ENCODE results near the gene R3HDM4.
"Not testable (repeated sequence)": the region's sequence is repeated elsewhere in the genome, so short reads cannot be mapped to it uniquely, and the experiment has no call there.

R3HDM4 gene

GRCh38 chr19:911197-912033, 1.6 kb downstream of the R3HDM4 start:
- no peak for DNase-seq (ENCODE audit: low read depth)

DNA sequence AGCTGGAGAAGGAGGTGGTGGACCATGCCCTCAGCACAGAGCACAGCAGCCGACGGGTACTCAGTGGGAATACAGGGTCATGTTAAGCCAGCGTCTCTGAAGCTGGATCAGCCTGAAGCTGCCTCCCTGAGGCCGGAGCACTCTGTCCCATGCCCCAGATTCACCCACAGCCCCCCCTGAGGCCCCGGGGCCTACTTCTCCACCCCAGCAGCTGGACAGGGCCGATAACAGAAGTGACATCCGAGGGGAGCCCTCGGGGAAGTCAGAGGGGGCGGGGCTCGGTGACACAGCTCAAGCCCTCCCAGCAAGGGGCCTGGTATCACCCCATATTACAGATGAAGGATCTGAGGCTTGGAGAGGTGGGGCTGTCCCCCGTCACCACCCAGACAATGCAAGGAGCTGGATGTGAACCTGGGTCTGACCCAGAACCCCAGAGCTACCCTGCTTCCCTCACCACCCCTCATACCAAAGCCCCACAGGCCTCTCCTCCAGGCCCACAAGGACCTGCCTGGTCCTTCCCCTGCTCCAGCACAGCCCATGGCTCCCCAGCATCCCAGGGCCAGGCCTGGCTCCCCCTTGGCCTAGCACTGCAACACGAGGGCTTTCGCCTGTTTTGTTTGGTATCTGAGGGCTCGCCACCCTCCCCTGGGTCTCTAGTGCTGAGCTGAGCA, 5.7 kb downstream of the R3HDM4 start:
- DNase-seq (ENCODE audit: low read depth): no peak

GRCh38 chr19:906480-906879, 6.5 kb downstream of the R3HDM4 start:
- no peak for DNase-seq (ENCODE audit: low read depth)

DNA sequence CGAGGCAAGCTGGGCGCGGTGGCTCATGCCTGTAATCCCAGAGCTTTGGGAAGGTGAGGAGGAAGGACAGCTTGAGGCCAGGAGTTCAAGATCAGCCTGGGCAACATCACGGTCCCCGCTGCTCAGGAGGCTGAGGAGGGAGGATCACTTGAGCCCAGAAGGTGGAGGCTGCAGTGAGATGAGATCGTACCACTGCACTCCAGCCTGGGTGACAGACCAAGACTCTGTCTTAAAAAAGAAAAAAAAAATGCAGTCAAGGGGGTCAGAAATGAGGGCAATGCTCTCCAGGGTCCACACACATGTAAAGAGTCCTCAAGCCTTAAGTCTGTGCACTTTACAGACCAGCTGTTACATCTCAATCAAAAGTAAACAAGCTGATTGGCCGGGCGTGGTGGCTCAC, 8.5 kb downstream of the R3HDM4 start:
- no peak for DNase-seq (ENCODE audit: low read depth)

- no peak for DNase-seq (ENCODE audit: low read depth)
Measured at GRCh38 chr19:903266-903797, 9.7 kb downstream of the R3HDM4 start.

DNA sequence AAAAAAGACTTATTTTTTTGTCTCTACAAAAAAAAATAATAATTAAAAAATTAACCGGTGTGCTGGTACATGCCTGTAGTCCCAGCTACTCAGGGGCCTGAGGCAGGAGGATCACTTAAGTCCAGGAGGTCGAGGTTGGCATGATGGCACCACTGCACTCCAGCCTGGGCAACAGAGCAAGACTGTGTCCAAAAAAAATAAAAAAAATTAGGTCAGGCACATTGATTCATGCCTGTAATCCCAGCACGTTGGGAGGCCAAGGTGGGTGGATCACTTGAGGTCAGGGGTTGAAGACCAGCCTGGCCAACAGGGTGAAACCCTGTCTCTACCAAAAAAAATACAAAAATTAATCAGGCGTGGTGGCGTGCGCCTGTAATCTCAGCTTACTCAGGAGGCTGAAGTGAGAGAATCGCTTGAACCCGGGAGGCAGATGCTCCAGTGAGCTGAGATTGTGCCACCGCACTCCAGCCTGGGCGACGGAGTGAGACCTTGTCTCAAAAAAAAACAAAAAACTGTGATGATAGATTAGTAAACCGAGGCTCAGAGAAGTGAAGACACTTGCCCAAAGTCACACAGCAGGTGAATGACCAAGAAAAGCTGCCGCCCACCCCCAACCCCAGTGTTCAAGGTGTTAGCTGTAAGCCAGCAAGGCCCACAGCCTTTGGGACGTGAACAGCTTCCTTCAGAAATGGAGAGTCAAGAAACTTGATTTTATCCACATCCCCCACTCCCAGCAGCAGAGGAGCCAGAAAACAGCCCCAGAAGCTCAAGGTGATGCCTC, 10.4 kb downstream of the R3HDM4 start:
- DNase-seq (ENCODE audit: low read depth): no peak

DNA sequence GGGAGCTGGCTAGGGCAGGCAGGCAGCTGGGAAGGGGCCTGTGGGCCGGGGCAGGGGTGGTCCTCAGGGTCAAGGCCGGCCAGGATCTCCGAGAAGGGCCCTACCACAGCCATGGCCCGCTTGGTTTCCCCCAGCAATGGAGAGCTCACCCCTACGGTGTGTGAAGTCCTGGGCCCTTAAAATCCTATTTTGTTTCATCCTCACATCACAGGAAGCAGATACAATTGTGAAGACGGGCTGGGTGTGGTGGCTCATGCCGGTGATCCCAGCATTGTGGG, 11.0 kb downstream of the R3HDM4 start:
- DNase-seq (ENCODE audit: low read depth): no peak

DNA sequence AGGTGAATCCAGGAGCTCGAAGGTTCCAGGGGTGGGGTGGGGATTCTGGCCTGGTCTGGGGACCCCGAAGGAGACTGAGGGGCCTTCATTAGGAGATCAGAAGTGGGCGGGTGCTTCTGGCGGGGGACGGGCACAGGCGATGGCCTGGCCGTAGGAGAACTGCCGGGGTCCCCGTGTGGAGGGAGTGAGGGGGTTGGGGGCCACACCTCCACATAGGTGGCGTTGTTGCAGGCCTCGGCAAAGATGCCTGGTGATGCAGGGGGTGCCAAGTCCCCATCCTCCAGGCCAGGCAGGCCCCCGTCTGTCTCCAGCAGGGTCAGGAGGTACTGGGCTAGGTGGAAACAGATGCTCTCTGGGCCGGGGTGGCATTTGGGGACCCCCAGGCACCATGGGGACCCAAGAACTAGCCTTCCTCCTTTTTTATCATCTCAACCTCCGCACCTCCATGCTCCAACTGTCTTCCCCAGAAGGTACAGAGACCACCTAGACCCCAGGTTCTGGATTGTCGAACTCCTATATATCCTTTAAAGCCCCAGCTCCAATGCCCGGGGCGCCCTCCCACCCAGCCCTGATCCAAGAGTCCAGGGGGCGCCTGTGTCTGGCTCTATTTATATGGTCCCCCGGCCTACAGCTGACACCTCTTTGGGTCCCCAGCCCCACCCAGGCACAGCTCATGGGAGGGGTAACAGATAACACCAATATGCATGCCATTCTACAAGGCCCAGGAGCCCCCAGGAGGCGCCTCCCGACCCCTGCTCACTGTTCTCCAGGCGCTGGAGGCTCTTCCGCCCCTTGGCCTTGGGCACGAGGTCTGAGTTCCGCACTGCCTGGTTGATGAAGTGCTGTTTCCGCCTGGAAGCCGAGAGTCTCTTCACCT, 11.6 kb downstream of the R3HDM4 start:
- no peak for DNase-seq (ENCODE audit: low read depth)

DNA sequence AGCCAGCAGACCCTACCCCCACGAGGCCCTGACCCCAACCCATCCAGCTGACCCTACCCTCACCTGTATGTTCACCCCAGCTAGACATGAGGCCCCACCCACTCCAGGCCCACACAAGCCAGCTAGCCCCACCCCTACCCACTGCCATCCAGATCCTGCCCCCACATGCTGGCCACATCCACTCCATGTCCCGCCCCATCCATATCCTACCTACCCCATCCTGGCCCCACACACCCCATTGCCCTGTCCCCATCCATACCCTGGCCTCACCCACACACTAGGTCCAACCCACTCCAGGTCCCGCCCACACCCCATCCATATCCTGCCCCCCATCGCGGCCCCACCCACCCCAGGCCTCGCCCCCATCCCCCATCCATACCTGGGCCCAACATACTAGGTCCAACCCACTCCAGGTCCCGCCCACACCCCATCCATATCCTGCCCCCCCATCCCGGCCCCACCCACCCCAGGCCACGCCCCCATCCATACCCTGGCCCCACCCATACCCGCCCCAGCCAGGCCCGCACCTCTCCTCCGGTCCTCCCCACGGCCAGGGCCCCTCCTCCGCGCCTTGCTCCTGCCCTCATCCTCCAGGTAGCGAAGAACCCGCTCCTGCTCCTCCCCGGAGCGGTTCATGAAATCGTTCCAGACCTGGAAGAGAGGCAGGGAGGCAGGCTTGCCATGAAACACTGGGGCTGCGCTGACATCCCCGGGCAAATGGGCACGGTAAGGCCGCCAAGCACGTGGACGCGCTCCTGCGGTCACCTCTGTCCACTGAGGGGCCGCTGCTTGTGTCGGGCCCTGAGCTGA, 12.5 kb downstream of the R3HDM4 start:
- no peak for DNase-seq (ENCODE audit: low read depth)

- DNase-seq (ENCODE audit: low read depth): no peak
Measured at GRCh38 chr19:900043-900301, 13.0 kb downstream of the R3HDM4 start.

GRCh38 chr19:899336-900042, 13.5 kb downstream of the R3HDM4 start:
- no peak for DNase-seq (ENCODE audit: low read depth)

DNA sequence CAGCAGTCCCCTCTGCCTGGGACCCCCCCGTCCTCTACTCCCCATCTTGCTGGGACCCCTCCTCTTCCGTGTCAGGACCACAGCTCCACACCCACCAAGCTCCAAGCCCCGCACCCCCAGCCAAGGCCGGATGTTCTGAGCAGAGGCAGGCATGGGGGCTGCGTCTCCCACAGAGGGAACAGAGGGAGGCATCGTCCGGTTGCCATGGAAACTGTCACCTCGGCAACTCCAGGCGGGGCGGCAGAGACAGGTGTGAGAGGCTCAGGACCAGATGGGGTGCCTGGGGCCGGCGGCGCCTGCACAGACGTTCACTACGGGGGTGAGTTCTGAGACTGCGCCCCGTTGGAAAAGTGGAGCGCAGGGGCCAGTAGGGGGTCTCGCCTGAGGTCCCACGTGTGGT, 14.4 kb downstream of the R3HDM4 start:
- DNase-seq (ENCODE audit: low read depth): no peak

DNA sequence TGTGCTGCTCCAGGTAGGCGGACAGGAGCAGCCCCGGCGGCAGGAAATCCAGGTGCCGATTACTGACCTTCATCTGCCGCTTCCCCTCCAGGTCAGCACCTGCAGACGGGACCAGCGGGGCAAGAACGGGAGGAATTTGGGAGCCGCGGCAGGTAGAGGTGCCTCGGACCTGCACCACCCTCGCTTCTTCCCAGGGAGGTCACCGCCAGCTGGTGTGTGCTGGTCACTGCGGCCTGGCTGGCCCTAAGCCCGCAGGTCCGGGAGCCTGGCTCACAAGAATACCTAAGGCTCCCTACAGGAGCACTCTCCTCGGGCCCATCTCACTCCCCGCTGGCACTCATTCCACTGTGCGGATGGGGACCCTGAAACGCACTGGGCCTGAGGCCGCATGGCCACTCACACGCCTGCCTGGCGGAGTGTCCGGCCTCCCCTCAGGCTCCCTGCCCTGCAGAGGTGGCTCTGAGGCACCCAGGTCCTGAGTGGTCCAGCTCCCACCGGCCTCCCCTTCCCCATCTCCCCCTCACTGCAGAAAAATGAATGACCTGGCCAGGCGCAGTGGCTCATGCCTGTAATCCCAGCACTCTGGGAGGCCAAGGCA, 15.5 kb downstream of the R3HDM4 start:
- no peak for DNase-seq (ENCODE audit: low read depth)

- no peak for DNase-seq (ENCODE audit: low read depth)
Measured at GRCh38 chr19:896999-897398, 16.0 kb downstream of the R3HDM4 start.

DNA sequence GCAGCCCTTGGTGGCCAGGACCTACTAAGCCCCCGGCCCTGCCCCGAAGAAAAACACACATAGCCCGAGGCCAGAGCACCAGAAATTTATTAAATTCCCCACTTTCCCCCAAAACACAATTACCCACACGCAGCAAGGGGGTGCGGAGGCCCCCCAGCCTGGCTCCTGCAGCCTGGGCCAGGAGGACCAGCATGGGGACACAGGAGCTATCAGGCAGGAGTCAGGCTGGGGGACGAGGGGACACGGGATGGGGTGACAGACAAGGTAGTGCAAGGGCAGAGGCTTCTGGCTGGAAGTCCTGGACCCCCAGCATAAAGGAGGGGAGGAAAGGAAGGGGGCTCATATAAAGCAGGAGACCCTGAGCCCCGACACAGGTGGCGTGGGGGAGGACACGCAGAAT, 16.6 kb downstream of the R3HDM4 start:
- DNase-seq (ENCODE audit: low read depth): no peak

GRCh38 chr19:892894-893689, 19.9 kb downstream of the R3HDM4 start, which contains the start of the genes MED16 and RNU6-9:
Gene MED16 (minus strand): TSS chr19:893187. CDS start chr19:891131, 2,056 bp downstream.
Gene RNU6-9 (plus strand): TSS chr19:893484.
- DNase-seq (ENCODE audit: low read depth): peak; percentile 93

GRCh38 chr19:892243-892893, 20.7 kb downstream of the R3HDM4 start:
- DNase-seq (ENCODE audit: low read depth): no peak

DNA sequence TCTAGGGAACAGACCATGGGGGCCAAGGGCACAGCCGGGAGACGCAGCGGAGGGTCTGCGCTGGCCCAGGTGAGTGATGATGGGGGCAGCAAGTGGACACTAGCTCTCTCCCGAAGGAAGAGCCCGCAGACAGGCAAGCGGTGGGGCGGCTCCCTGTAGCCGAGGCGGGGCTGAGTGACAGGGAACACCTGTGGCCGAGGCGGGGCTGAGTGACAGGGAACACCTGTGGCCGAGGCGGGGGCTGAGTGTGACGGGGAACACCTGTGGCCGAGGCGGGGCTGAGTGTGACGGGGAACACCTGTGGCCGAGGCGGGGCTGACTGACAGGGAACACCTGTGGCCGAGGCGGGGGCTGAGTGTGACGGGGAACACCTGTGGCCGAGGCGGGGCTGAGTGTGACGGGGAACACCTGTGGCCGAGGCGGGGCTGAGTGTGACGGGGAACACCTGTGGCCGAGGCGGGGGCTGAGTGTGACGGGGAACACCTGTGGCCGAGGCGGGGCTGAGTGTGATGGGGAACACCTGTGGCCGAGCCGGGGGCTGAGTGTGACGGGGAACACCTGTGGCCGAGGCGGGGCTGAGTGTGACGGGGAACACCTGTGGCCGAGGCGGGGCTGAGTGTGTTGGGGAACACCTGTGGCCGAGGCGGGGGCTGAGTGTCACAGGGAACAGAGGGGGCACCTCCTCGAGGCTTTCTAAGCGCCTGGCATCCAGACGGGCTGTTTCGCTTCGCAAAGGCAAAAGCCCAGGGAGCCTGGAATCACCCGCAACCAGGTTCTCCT, 21.4 kb downstream of the R3HDM4 start:
- not testable (repeated sequence) for DNase-seq (ENCODE audit: low read depth)

All from fibroblast of the conjunctiva (primary cell).